IMR-90 (cell line): ENCODE results near the gene OSER1. TPM values are rescaled to one million over a fixed set of nuclear protein-coding genes. Genes with fewer than 3 reads are reported as not detected.

Experiments used
- ATAC-seq: fragments of 200-7000 bp; cut with Tn5 transposase; 2 replicates; pipeline ENCODE4 v1.9.1; 2020; ENCODE audit warnings: low read depth, mild to moderate bottlenecking, moderate library complexity
- BruUV-seq: library from RNA; stranded (reverse); fragments of 400-500 nt; replicated peaks from 2 replicates; lab custom pipeline; 2021; lab: Mats Ljungman, UMichigan
- CTCF ChIA-PET: fragments of 300-600 bp; formaldehyde crosslinking; extraction: SDS; loops from one replicate; lab custom pipeline; 2021; ENCODE audit warnings: antibody characterized with exemption; lab: Yijun Ruan, JAX
- POLR2A ChIA-PET: fragments of 300-600 bp; sonication (Branson Sonifier 250); formaldehyde crosslinking; loops from one replicate; lab custom pipeline; 2022; ENCODE audit warnings: antibody characterized with exemption; ENCODE audit not compliant: unreplicated experiment; lab: Charles Lee
- DNase-seq: peaks from one replicate; pipeline ENCODE4 v3.0.0; 2013
- H2AFZ ChIP-seq: replicated peaks from 2 replicates; pipeline ENCODE3; 2013; ENCODE audit warnings: low read length, mild to moderate bottlenecking; ENCODE audit not compliant: poor library complexity
- H2AK5ac ChIP-seq: 2 replicates; pipeline ENCODE4 v1.6.1; 2013; ENCODE audit warnings: low read depth, low read length, inconsistent platforms
- H2AK9ac ChIP-seq: replicated peaks from 2 replicates; pipeline ENCODE3; 2013; ENCODE audit warnings: mild to moderate bottlenecking, low read depth, low read length, moderate library complexity; ENCODE audit not compliant: poor library complexity
- H2BK120ac ChIP-seq: 2 replicates; pipeline ENCODE4 v1.6.1; 2013; ENCODE audit warnings: low read depth, low read length, inconsistent platforms
- H2BK15ac ChIP-seq: 3 replicates; pipeline ENCODE4 v1.6.1; 2013; ENCODE audit warnings: low read depth, low read length, inconsistent platforms
- H2BK20ac ChIP-seq: 2 replicates; pipeline ENCODE4 v1.6.1; 2013; ENCODE audit warnings: low read depth, mild to moderate bottlenecking, inconsistent platforms, low read length, moderate library complexity
- H2BK5ac ChIP-seq: 2 replicates; pipeline ENCODE4 v1.6.1; 2013; ENCODE audit warnings: mild to moderate bottlenecking, low read depth, low read length, inconsistent platforms; ENCODE audit not compliant: poor library complexity, severe bottlenecking
- H3K14ac ChIP-seq: replicated peaks from 2 replicates; pipeline ENCODE4 v1.6.1; 2013; ENCODE audit warnings: low read depth, low read length, inconsistent platforms
- H3K18ac ChIP-seq: 2 replicates; pipeline ENCODE4 v1.6.1; 2013; ENCODE audit warnings: low read depth, low read length, control low read depth
- H3K23ac ChIP-seq: 2 replicates; pipeline ENCODE4 v1.6.1; 2013; ENCODE audit warnings: low read depth, low read length, inconsistent platforms
- H3K27ac ChIP-seq: 2 replicates; pipeline ENCODE4 v1.5.1; 2013; ENCODE audit warnings: mild to moderate bottlenecking, control low read depth, low read length; ENCODE audit not compliant: insufficient read depth
- H3K27me3 ChIP-seq: 2 replicates; pipeline ENCODE4 v1.6.1; 2013; ENCODE audit warnings: low read length; ENCODE audit not compliant: control insufficient read depth, insufficient read depth
- H3K36me3 ChIP-seq: 2 replicates; pipeline ENCODE4 v1.6.1; 2013; ENCODE audit warnings: low read length, mixed read lengths; ENCODE audit not compliant: control insufficient read depth, insufficient read depth
- H3K4ac ChIP-seq: 2 replicates; pipeline ENCODE4 v1.6.1; 2013; ENCODE audit warnings: low read depth, low read length, inconsistent platforms
- H3K4me1 ChIP-seq: 2 replicates; pipeline ENCODE4 v1.6.1; 2013; ENCODE audit warnings: low read length, mixed read lengths; ENCODE audit not compliant: control insufficient read depth, insufficient read depth
- H3K4me2 ChIP-seq: 2 replicates; pipeline ENCODE4 v1.6.1; 2013; ENCODE audit warnings: low read depth, mild to moderate bottlenecking, control low read depth, low read length, moderate library complexity
- H3K4me3 ChIP-seq: 2 replicates; pipeline ENCODE4 v1.5.1; 2013; ENCODE audit warnings: low read depth, mild to moderate bottlenecking, control low read depth, low read length, moderate library complexity; ENCODE audit not compliant: insufficient read depth
- H3K56ac ChIP-seq: 2 replicates; pipeline ENCODE4 v1.6.1; 2013; ENCODE audit warnings: low read length, inconsistent platforms; ENCODE audit not compliant: insufficient read depth; ENCODE audit errors: extremely low read depth
- H3K79me1 ChIP-seq, 2 experiments: 2 replicates each; pipeline ENCODE4 v1.6.1; 2013; ENCODE audit warnings: low read length in 2 of 2, inconsistent platforms in 1 of 2, low read depth in 1 of 2
- H3K9ac ChIP-seq: 2 replicates; pipeline ENCODE4 v1.6.1; 2013; ENCODE audit warnings: low read depth, low read length, control low read depth
- H3K9me1 ChIP-seq: 2 replicates; pipeline ENCODE4 v1.6.1; 2013; ENCODE audit warnings: low read length, inconsistent platforms; ENCODE audit not compliant: insufficient read depth
- H3K9me3 ChIP-seq: 2 replicates; pipeline ENCODE4 v1.6.1; 2013; ENCODE audit warnings: low read length; ENCODE audit not compliant: control insufficient read depth, insufficient read depth
- H4K20me1 ChIP-seq: 2 replicates; pipeline ENCODE4 v1.6.1; 2013; ENCODE audit warnings: low read length, inconsistent platforms; ENCODE audit not compliant: insufficient read depth
- H4K5ac ChIP-seq: 2 replicates; pipeline ENCODE4 v1.6.1; 2013; ENCODE audit warnings: mild to moderate bottlenecking, low read depth, low read length, control low read depth
- H4K8ac ChIP-seq, 2 experiments: 2 replicates each; pipeline ENCODE4 v1.6.1; 2013; ENCODE audit warnings: low read depth in 2 of 2, low read length in 2 of 2, control low read depth in 1 of 2, inconsistent platforms in 1 of 2
- H4K91ac ChIP-seq: 2 replicates; pipeline ENCODE4 v1.6.1; 2013; ENCODE audit warnings: low read depth, low read length, inconsistent platforms; ENCODE audit not compliant: insufficient read depth
- CTCF ChIP-seq: conservative IDR thresholded peaks from 2 replicates; pipeline ENCODE4 v1.5.1; 2012; ENCODE audit warnings: mild to moderate bottlenecking, low read depth, low read length, improper control_type of control experiment
- FOS ChIP-seq: fragments of 150-350 bp; IDR thresholded peaks from 2 replicates; pipeline ENCODE4 v1.6.1; 2016; ENCODE audit warnings: low read depth, low read length
- MAZ ChIP-seq: IDR thresholded peaks from 2 replicates; pipeline ENCODE4 v1.6.1; 2012; ENCODE audit warnings: low read depth, mild to moderate bottlenecking, low read length, improper control_type of control experiment, moderate library complexity, borderline replicate concordance
- MXI1 ChIP-seq: IDR thresholded peaks from 2 replicates; pipeline ENCODE4 v1.6.1; 2012; ENCODE audit warnings: low read depth, mild to moderate bottlenecking, low read length, moderate library complexity, borderline replicate concordance
- RAD21 ChIP-seq: IDR thresholded peaks from 2 replicates; pipeline ENCODE4 v1.6.1; 2012; ENCODE audit warnings: low read length, improper control_type of control experiment
- WGBS, 2 experiments: methylation state at CpG; one replicate each; pipeline versions ENCODE4 v1.1.5 to v1.1.7; 2013; ENCODE audit warnings: missing lambda C conversion rate in 2 of 2; ENCODE audit not compliant: insufficient read length in 1 of 2; ENCODE audit errors: extremely low coverage in 2 of 2; 5-methylcytosine and 5-hydroxymethylcytosine counted together
- dilution Hi-C: fragments of 300-500 bp; cut with HindIII; formaldehyde crosslinking; loops from one replicate; pipeline ENCODE4 v1.14.3; 2018; ENCODE audit warnings: low sequenced_read_pairs; ENCODE audit not compliant: unreplicated experiment
- in situ Hi-C: fragments of 300-500 bp; cut with MboI; formaldehyde crosslinking; loops from 3 replicates; pipeline ENCODE4 v1.14.3; 2019; ENCODE audit warnings: low sequenced_read_pairs, inconsistent platforms, mixed read lengths
- intact Hi-C: fragments of 100-400 bp; cut with micrococcal nuclease; formaldehyde crosslinking; loops from 2 replicates; pipeline ENCODE4 v1.10.0; 2022
- polyA plus RNA-seq, 3 experiments: library from polyadenylated mRNA; depleted of rRNA; stranded (reverse); fragments of >200 nt; gene quantifications; 2 replicates each; pipeline ENCODE4 v1.2.3, GENCODE V29; 2012; ENCODE audit warnings: low replicate concordance in 1 of 3
- total RNA-seq: library from RNA; depleted of rRNA; stranded (reverse); fragments of >200 nt; gene quantifications from 2 replicates; pipeline ENCODE4 v1.2.3, GENCODE V29; 2012

OSER1 gene
- total and polyA plus RNA-seq, 2 of the 4 experiments (the other 2 are of a cell fraction), result 32.6 to 70.6 TPM

- Histone ChIP-seq H3K4me3 (no peak overlapping the region), H4K5ac (no peak overlapping the region), H3K18ac (no peak overlapping the region), H3K56ac (no peak overlapping the region), H2BK120ac (no peak overlapping the region), H3K14ac (no peak overlapping the region), H3K27me3 (peaks cover 28% of the 10 kb centered on the region), H4K20me1 (no peaks in the 10 kb centered on the region), H4K8ac (no peak overlapping the region), H3K9me1 (no peaks in the 10 kb centered on the region), H3K79me1 (no peaks in the 10 kb centered on the region), H3K27ac (no peak overlapping the region), H4K91ac (no peak overlapping the region), H2BK15ac (no peak overlapping the region), H2AK5ac (no peak overlapping the region), H2AK9ac (no peak overlapping the region), H3K4me2 (no peak overlapping the region), H3K36me3 (no peaks in the 10 kb centered on the region), H3K4me1 (no peaks in the 10 kb centered on the region), H3K4ac (no peak overlapping the region), H3K23ac (no peak overlapping the region), H2BK20ac (no peak overlapping the region), H2BK5ac (no peak overlapping the region), H3K9me3 (no peaks in the 10 kb centered on the region), H2AFZ (no peak overlapping the region), H3K9ac (no peak overlapping the region)
- intact Hi-C loops, result no loop called here
- POLR2A ChIA-PET, result no interaction called here
- WGBS, 2 experiments, result 4% methylated on average over 5 of the region's 31 CpGs; no CpG with 5 or more reads in 1 of the 2 experiments
- DNase-seq (peak; percentile 15), ATAC-seq (peak; percentile 82)
- in situ Hi-C loops, result no loop called here
- CTCF ChIA-PET, result interaction anchor here (1.7 kb wide), 1 partner anchor 14 kb away, joined by 4 read pairs; no protein-coding TSS in a partner anchor
- no peak for TF ChIP-seq MXI1
- TF ChIP-seq MAZ, result no peak
- 0 out of 2 replicates have a peak, but pooled peaks have one; percentile 18 for TF ChIP-seq RAD21
- TF ChIP-seq CTCF, result peak; percentile 34; the same call in 1 of the 2 replicates
- TF ChIP-seq FOS, result no peak
- BruUV-seq, result no TSS peak
- dilution Hi-C loops, result no loop called here
These were observed 37.2 kb upstream of the OSER1 start for GRCh38 chr20:44247586-44248409.
